H1 (cell line): ENCODE data around the gene SERHL2. TPM values are rescaled to one million over a fixed set of nuclear protein-coding genes. Genes with fewer than 3 reads are reported as not detected.
A peak's percentile ranks its signal among the peaks of the same experiment; 100 is the strongest.
"Not testable (repeated sequence)": the region's sequence is repeated elsewhere in the genome, so short reads cannot be mapped to it uniquely, and the experiment has no call there.

ENCODE experiments used
- CTCF ChIA-PET: fragments of 300-600 bp; sonication (Branson Sonifier 250); formaldehyde crosslinking; loops from one replicate; lab custom pipeline; 2021; ENCODE audit not compliant: partially characterized antibody; lab: Charles Lee
- POLR2A ChIA-PET: fragments of 300-600 bp; sonication (Branson Sonifier 250); formaldehyde crosslinking; loops from one replicate; lab custom pipeline; 2021; ENCODE audit warnings: inconsistent platforms; ENCODE audit not compliant: partially characterized antibody; lab: Charles Lee
- DNase-seq, 2 experiments: peaks; one replicate each; pipeline versions ENCODE4 v3.0.0 to v3.0.0-alpha.2; 2010 to 2022; ENCODE audit warnings: low spot score in 2 of 2, low read depth in 1 of 2, mixed read lengths in 1 of 2
- FAIRE-seq: peaks from 2 replicates; lab custom pipeline; 2011; peaks lifted over from hg19 to GRCh38; lab: Jason Lieb, UNC
- H2AFZ ChIP-seq: 2 replicates; pipeline ENCODE4 v1.8.1; 2012; ENCODE audit warnings: low read length, inconsistent platforms
- H2AK5ac ChIP-seq: 2 replicates; pipeline ENCODE4 v1.6.1; 2013; ENCODE audit warnings: low read depth, low read length
- H2BK120ac ChIP-seq: replicated peaks from 2 replicates; pipeline ENCODE3; 2013; ENCODE audit warnings: low read depth, low read length, inconsistent platforms
- H2BK12ac ChIP-seq: 2 replicates; pipeline ENCODE4 v1.6.1; 2013; ENCODE audit warnings: low read depth, low read length
- H2BK15ac ChIP-seq: 2 replicates; pipeline ENCODE4 v1.6.1; 2013; ENCODE audit warnings: low read length
- H2BK20ac ChIP-seq: 2 replicates; pipeline ENCODE4 v1.6.1; 2013; ENCODE audit warnings: low read length
- H2BK5ac ChIP-seq: 2 replicates; pipeline ENCODE4 v1.6.1; 2013; ENCODE audit warnings: low read depth, low read length
- H3K14ac ChIP-seq: 2 replicates; pipeline ENCODE4 v1.6.1; 2013; ENCODE audit warnings: inconsistent platforms; ENCODE audit not compliant: insufficient read length
- H3K18ac ChIP-seq: 2 replicates; pipeline ENCODE4 v1.6.1; 2013; ENCODE audit warnings: low read length; ENCODE audit errors: extremely low read depth
- H3K23ac ChIP-seq: 2 replicates; pipeline ENCODE4 v1.6.1; 2013; ENCODE audit warnings: inconsistent platforms; ENCODE audit not compliant: insufficient read length
- H3K23me2 ChIP-seq: 2 replicates; pipeline ENCODE4 v1.6.1; 2013; ENCODE audit warnings: low read depth, low read length
- H3K27ac ChIP-seq: 2 replicates; pipeline ENCODE4 v1.6.1; 2011; ENCODE audit warnings: low read depth, low read length, inconsistent platforms
- H3K27me3 ChIP-seq, 4 experiments: replicated peaks in 1 of 4; 1 replicate in 1 of 4; 2 replicates in 3 of 4; pipeline versions ENCODE4 v1.6.1 to v1.8.1; 2011 to 2013; ENCODE audit warnings: low read length in 3 of 4, mild to moderate bottlenecking in 3 of 4, inconsistent platforms in 2 of 4, mixed read lengths in 2 of 4, moderate library complexity in 1 of 4; ENCODE audit not compliant: control insufficient read depth in 3 of 4, insufficient read depth in 3 of 4; ENCODE audit errors: extremely low read depth in 1 of 4
- H3K36me3 ChIP-seq, 4 experiments: 2 replicates each; pipeline versions ENCODE4 v1.6.1 to v1.8.1; 2011 to 2013; ENCODE audit warnings: mild to moderate bottlenecking in 4 of 4, low read length in 3 of 4, moderate library complexity in 2 of 4, control low read depth in 1 of 4, inconsistent platforms in 1 of 4; ENCODE audit not compliant: insufficient read depth in 4 of 4, control insufficient read depth in 2 of 4
- H3K4ac ChIP-seq: replicated peaks from 2 replicates; pipeline ENCODE3; 2013; ENCODE audit warnings: low read length, low read depth, mixed read lengths, inconsistent platforms; ENCODE audit not compliant: insufficient read length
- H3K4me1 ChIP-seq, 4 experiments: replicated peaks in 1 of 4; 1 replicate in 1 of 4; 2 replicates in 3 of 4; pipeline versions ENCODE4 v1.6.1 to v1.8.1; 2011 to 2013; ENCODE audit warnings: low read length in 3 of 4, inconsistent platforms in 2 of 4, mixed read lengths in 1 of 4; ENCODE audit not compliant: insufficient read depth in 4 of 4, control insufficient read depth in 3 of 4
- H3K4me2 ChIP-seq, 2 experiments: 2 replicates each; pipeline versions ENCODE4 v1.6.1 to v1.8.1; 2011 to 2013; ENCODE audit warnings: low read depth in 2 of 2, low read length in 2 of 2, control low read depth in 1 of 2, inconsistent platforms in 1 of 2, mild to moderate bottlenecking in 1 of 2; ENCODE audit not compliant: insufficient read depth in 1 of 2
- H3K4me3 ChIP-seq, 4 experiments: fragments of 200-600, 300-600 bp in 1 of 4; sonication (generic), shearing (Covaris generic), sonication (Bioruptor Twin) in 1 of 4; 2 replicates each; pipeline versions ENCODE4 v1.5.1 to v1.8.1; 2011 to 2016; ENCODE audit warnings: low read length in 4 of 4, low read depth in 3 of 4, control low read depth in 2 of 4, inconsistent platforms in 2 of 4, mild to moderate bottlenecking in 2 of 4, mixed read lengths in 1 of 4, moderate library complexity in 1 of 4; ENCODE audit not compliant: insufficient read depth in 2 of 4; ENCODE audit errors: extremely low read depth in 1 of 4
- H3K56ac ChIP-seq: replicated peaks from 2 replicates; pipeline ENCODE3; 2013; ENCODE audit warnings: low read depth, mild to moderate bottlenecking, mixed read lengths, low read length, inconsistent platforms; ENCODE audit not compliant: insufficient read length
- H3K79me1 ChIP-seq: 2 replicates; pipeline ENCODE4 v1.6.1; 2013; ENCODE audit warnings: low read depth, low read length, control low read depth
- H3K79me2 ChIP-seq, 2 experiments: 2 replicates each; pipeline versions ENCODE4 v1.6.1 to v1.8.1; 2012 to 2013; ENCODE audit warnings: low read length in 2 of 2, mild to moderate bottlenecking in 2 of 2, inconsistent platforms in 1 of 2; ENCODE audit not compliant: insufficient read depth in 2 of 2, control insufficient read depth in 1 of 2
- H3K9ac ChIP-seq, 4 experiments: replicated peaks in 1 of 4; 1 replicate in 1 of 4; 2 replicates in 3 of 4; pipeline versions ENCODE4 v1.6.1 to v1.8.1; 2011 to 2013; ENCODE audit warnings: low read depth in 3 of 4, low read length in 3 of 4, control low read depth in 2 of 4, mild to moderate bottlenecking in 2 of 4, moderate library complexity in 2 of 4, inconsistent platforms in 1 of 4; ENCODE audit errors: extremely low read depth in 1 of 4
- H3K9me3 ChIP-seq, 2 experiments: 2 replicates each; pipeline versions ENCODE4 v1.6.1 to v1.8.1; 2012 to 2013; ENCODE audit warnings: mild to moderate bottlenecking in 2 of 2, moderate library complexity in 2 of 2, control low read depth in 1 of 2, inconsistent platforms in 1 of 2, low read depth in 1 of 2, low read length in 1 of 2, mixed read lengths in 1 of 2; ENCODE audit not compliant: insufficient read depth in 2 of 2
- H4K20me1 ChIP-seq, 2 experiments: replicated peaks in 1 of 2; 2 replicates each; pipeline versions ENCODE3 to v1.8.1; 2011 to 2013; ENCODE audit warnings: inconsistent platforms in 2 of 2, low read length in 2 of 2, mild to moderate bottlenecking in 1 of 2; ENCODE audit not compliant: insufficient read depth in 2 of 2, control insufficient read depth in 1 of 2
- H4K5ac ChIP-seq: 2 replicates; pipeline ENCODE4 v1.6.1; 2013; ENCODE audit warnings: low read length, low read depth, mixed read lengths, inconsistent platforms; ENCODE audit not compliant: insufficient read length
- H4K8ac ChIP-seq: 2 replicates; pipeline ENCODE4 v1.8.0; 2013; ENCODE audit warnings: mild to moderate bottlenecking, moderate library complexity, low read length, inconsistent platforms; ENCODE audit not compliant: insufficient read depth; ENCODE audit errors: extremely low read depth
- H4K91ac ChIP-seq: replicated peaks from 2 replicates; pipeline ENCODE3; 2013; ENCODE audit warnings: low read length, mixed read lengths, inconsistent platforms; ENCODE audit not compliant: insufficient read length
- WGBS, 2 experiments: shearing (Covaris generic) in 1 of 2; methylation state at CpG; one replicate each; pipeline versions ENCODE4 v1.1.6 to v1.1.7; 2013 to 2015; ENCODE audit warnings: low lambda C conversion rate in 2 of 2, mixed read lengths in 2 of 2, inconsistent platforms in 1 of 2, low coverage in 1 of 2, missing lambda C conversion rate in 1 of 2; ENCODE audit not compliant: insufficient replicate concordance in 2 of 2, insufficient coverage in 1 of 2, insufficient read length in 1 of 2; ENCODE audit errors: extremely low coverage in 1 of 2, missing lambda C conversion rate in 1 of 2; 5-methylcytosine and 5-hydroxymethylcytosine counted together
- polyA plus RNA-seq, 7 experiments: library from polyadenylated mRNA; depleted of rRNA in 3 of 7; stranded (reverse) in 5 of 7; unstranded in 2 of 7; fragments of >200 nt in 5 of 7; fragments of 200-250 nt in 2 of 7; gene quantifications; 1 replicate in 5 of 7; 2 replicates in 1 of 7; 4 replicates in 1 of 7; pipeline versions ENCODE4 v1.2.1 to v1.2.3, GENCODE V29; 2011 to 2013; ENCODE audit warnings: missing spikeins in 2 of 7, mixed read lengths in 2 of 7
- total RNA-seq: library from RNA; stranded (reverse); fragmentation: NEBNext Ultra II Directional; extraction: Animal tissue kit (Norgen Biotek cat#: 25700); gene quantifications from 2 replicates; pipeline ENCODE4 v1.2.1, GENCODE V29; 2021

SERHL2 gene
- total and polyA plus RNA-seq, 2 of the 8 experiments (the other 6 are each of a cell fraction or from before 2014, with no cell fraction given): 0.91 TPM; not detected in 1

GRCh38 chr22:42615860-42616175 is 62.1 kb downstream of the SERHL2 start:
- H3K4me3 ChIP-seq: peak overlapping the region in 2 of 4 experiments; percentile 7 to 24; a peak in 2 of 8 replicates

More at GRCh38 chr22:42615860-42616175, 62.1 kb downstream of the SERHL2 start:
- not testable (repeated sequence) for H4K91ac ChIP-seq, H2AK5ac ChIP-seq, H2BK120ac ChIP-seq, H4K8ac ChIP-seq, H3K27me3 ChIP-seq, H2AFZ ChIP-seq, H3K14ac ChIP-seq, H3K4me1 ChIP-seq, H3K18ac ChIP-seq, H3K23ac ChIP-seq, H2BK15ac ChIP-seq, FAIRE-seq, H4K5ac ChIP-seq, H3K79me1 ChIP-seq, H3K9me3 ChIP-seq, H4K20me1 ChIP-seq, H2BK20ac ChIP-seq, DNase-seq, H3K36me3 ChIP-seq, H3K56ac ChIP-seq, H3K23me2 ChIP-seq
- H2BK12ac ChIP-seq: peak overlapping the region; percentile 10; the same call in 1 of the 2 replicates
- peak overlapping the region; percentile 43 to 53 for H3K4me2 ChIP-seq
- peak overlapping the region; percentile 97 for H3K4ac ChIP-seq
- H3K9ac ChIP-seq: 0 out of 7 replicates have a peak overlapping the region, but pooled peaks of 1 of the 4 experiments have one; percentile 16
- 56% methylated on average over 8 of the region's 13 CpGs; no CpG with 5 or more reads in 1 of the 2 experiments for WGBS, 2 experiments
- POLR2A ChIA-PET: interaction anchor here (0.8 to 13.9 kb wide), 39 partner anchors 10 to 494 kb away, joined by 3 to 399 read pairs (median 6); partner anchors contain the start of genes A4GALT, ARFGAP3, CYB5R3 and PACSIN2
- peaks cover 26 to 34% of the 10 kb centered on the region in 2 experiments for H3K79me2 ChIP-seq
- peak overlapping the region; percentile 69; the same call in 1 of the 2 replicates for H2BK5ac ChIP-seq
- H3K27ac ChIP-seq: 0 out of 2 replicates have a peak overlapping the region, but pooled peaks have one; percentile 98
- CTCF ChIA-PET: interaction anchor here (1.0 to 1.3 kb wide), 2 partner anchors 34 to 204 kb away, joined by 3 read pairs; no protein-coding TSS in a partner anchor
